HEK293T (cell line): ENCODE results near the gene PCCB.
"Not testable (repeated sequence)": the region's sequence is repeated elsewhere in the genome, so short reads cannot be mapped to it uniquely, and the experiment has no call there.

ENCODE experiments used
- CTCF ChIA-PET: fragments of 350-600 bp; formaldehyde crosslinking; extraction: SDS; loops from one replicate; lab custom pipeline; 2021; ENCODE audit warnings: antibody characterized with exemption, inconsistent platforms; lab: Yijun Ruan, JAX
- POLR2A ChIA-PET: fragments of 350-600 bp; formaldehyde crosslinking; extraction: SDS; loops from one replicate; lab custom pipeline; 2020; ENCODE audit warnings: antibody characterized with exemption, inconsistent platforms; lab: Yijun Ruan, JAX
- DNase-seq: peaks from one replicate; pipeline ENCODE4 v3.0.0; 2012; ENCODE audit warnings: mixed read lengths; ENCODE audit errors: extremely low spot score
- ARNT ChIP-seq: fragments of 450-650 bp; IDR thresholded peaks from 2 replicates; pipeline ENCODE4 v1.6.1; 2017; ENCODE audit warnings: mild to moderate bottlenecking
- BHLHE40 ChIP-seq: fragments of 450-650 bp; IDR thresholded peaks from 2 replicates; pipeline ENCODE4 v1.6.1; 2016; ENCODE audit warnings: mild to moderate bottlenecking, moderate library complexity, borderline replicate concordance
- CTBP1 ChIP-seq: fragments of 450-650 bp; IDR thresholded peaks from 2 replicates; pipeline ENCODE4 v1.6.1; 2016; ENCODE audit warnings: borderline replicate concordance
- ELF4 ChIP-seq: fragments of 450-650 bp; IDR thresholded peaks from 2 replicates; pipeline ENCODE4 v1.6.1; 2017; ENCODE audit warnings: antibody characterized with exemption
- FOXA1 ChIP-seq: fragments of 450-650 bp; IDR thresholded peaks from 2 replicates; pipeline ENCODE4 v1.6.1; 2016; ENCODE audit warnings: mild to moderate bottlenecking
- FOXK2 ChIP-seq: fragments of 450-650 bp; IDR thresholded peaks from 2 replicates; pipeline ENCODE4 v1.6.1; 2016; ENCODE audit warnings: mild to moderate bottlenecking
- FOXM1 ChIP-seq: fragments of 450-650 bp; IDR thresholded peaks from 2 replicates; pipeline ENCODE4 v1.6.1; 2017; ENCODE audit warnings: mild to moderate bottlenecking, borderline replicate concordance
- HDGF ChIP-seq: fragments of 450-650 bp; IDR thresholded peaks from 2 replicates; pipeline ENCODE4 v1.6.1; 2017; ENCODE audit warnings: antibody characterized with exemption, borderline replicate concordance
- L3MBTL2 ChIP-seq: fragments of 450-650 bp; conservative IDR thresholded peaks from 2 replicates; pipeline ENCODE4 v1.6.1; 2016; ENCODE audit warnings: mild to moderate bottlenecking
- LEF1 ChIP-seq: fragments of 450-650 bp; IDR thresholded peaks from 2 replicates; pipeline ENCODE4 v1.6.1; 2017; ENCODE audit warnings: mild to moderate bottlenecking, borderline replicate concordance
- NFRKB ChIP-seq: fragments of 450-650 bp; IDR thresholded peaks from 2 replicates; pipeline ENCODE4 v1.6.1; 2016; ENCODE audit warnings: mild to moderate bottlenecking, moderate library complexity
- SP1 ChIP-seq: fragments of 450-650 bp; IDR thresholded peaks from 2 replicates; pipeline ENCODE4 v1.6.1; 2017
- SUZ12 ChIP-seq: fragments of 450-650 bp; IDR thresholded peaks from 2 replicates; pipeline ENCODE4 v1.6.1; 2016; ENCODE audit warnings: mild to moderate bottlenecking
- TARDBP ChIP-seq: fragments of 450-650 bp; IDR thresholded peaks from 2 replicates; pipeline ENCODE4 v1.6.1; 2016
- ZNF384 ChIP-seq: fragments of 450-650 bp; IDR thresholded peaks from 2 replicates; pipeline ENCODE4 v1.6.1; 2016
- TF ChIP-seq, protein P1 (sequence below): fragments of 450-650 bp; IDR thresholded peaks from 2 replicates; pipeline ENCODE4 v1.6.1; 2016

Gene PCCB

DNA sequence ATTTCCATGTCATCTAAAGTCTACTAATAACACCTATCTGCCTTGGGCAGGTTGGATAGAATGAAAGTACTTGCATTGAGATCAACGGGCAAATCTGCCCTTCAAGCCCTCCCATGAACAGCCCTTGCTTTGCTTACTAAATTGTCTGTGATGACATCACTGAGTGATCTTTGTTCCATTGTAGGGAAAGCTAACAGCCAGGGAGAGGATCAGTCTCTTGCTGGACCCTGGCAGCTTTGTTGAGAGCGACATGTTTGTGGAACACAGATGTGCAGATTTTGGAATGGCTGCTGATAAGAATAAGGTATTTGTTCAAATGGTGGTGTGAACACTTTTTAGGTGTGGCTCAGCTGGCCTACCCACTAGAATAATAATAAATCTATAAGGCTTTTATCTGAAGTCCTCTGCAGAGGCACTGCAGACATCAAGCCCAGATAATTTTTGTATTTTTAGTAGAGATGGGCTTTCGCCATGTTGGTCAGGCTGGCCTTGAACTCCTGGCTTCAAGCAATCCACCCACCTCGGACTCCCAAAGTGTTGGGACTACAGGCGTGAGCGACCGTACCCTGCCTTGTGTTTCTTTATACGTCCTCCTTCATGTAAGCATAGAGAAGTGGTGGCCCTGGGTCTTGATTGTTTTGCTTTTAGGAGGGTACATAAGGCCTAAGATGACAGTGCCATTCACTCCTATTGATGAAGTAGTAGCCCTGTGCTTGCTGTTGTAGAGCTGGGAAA is 5.7 kb downstream of the PCCB start:
- CTCF ChIA-PET = no interaction called here
- POLR2A ChIA-PET = no interaction called here
- no peak for DNase-seq
- TF ChIP-seq CTBP1 (no peak), LEF1 (no peak), FOXA1 (no peak), HDGF (no peak), FOXM1 (no peak), SUZ12 (no peak)
- TF ChIP-seq, protein P1, sequence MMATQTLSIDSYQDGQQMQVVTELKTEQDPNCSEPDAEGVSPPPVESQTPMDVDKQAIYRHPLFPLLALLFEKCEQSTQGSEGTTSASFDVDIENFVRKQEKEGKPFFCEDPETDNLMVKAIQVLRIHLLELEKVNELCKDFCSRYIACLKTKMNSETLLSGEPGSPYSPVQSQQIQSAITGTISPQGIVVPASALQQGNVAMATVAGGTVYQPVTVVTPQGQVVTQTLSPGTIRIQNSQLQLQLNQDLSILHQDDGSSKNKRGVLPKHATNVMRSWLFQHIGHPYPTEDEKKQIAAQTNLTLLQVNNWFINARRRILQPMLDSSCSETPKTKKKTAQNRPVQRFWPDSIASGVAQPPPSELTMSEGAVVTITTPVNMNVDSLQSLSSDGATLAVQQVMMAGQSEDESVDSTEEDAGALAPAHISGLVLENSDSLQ = no peak

DNA sequence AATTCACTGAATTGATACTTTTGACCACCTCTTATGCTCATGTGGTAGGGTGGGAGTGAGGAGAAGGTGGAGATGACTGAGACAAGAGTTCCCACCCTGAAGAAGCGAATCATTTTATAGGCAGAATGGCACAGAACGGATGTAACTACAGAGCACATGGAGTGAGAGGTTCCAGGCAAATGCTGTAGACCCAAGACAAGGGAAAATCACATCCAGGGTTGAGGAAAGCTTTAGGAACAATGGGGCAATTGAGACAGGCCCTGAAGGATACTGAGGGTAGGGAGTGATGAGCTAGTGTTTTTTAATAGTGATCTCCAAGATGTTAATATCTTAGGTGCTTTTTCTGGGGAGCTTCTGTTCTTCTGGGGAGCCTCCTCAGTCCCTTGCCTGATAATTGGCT is 8.1 kb downstream of the PCCB start:
- no peak for TF ChIP-seq SUZ12
- no peak for TF ChIP-seq FOXM1
- TF ChIP-seq, protein P1 = no peak
- TF ChIP-seq BHLHE40 = no peak
- no peak for TF ChIP-seq ZNF384
- TF ChIP-seq ELF4 = no peak
- TF ChIP-seq L3MBTL2 = no peak
- TF ChIP-seq FOXA1 = no peak
- TF ChIP-seq ARNT = no peak
- TF ChIP-seq LEF1 = no peak
- TF ChIP-seq NFRKB = no peak
- TF ChIP-seq SP1 = no peak
- TF ChIP-seq TARDBP = no peak
- no peak for TF ChIP-seq CTBP1
- no peak for TF ChIP-seq FOXK2
- DNase-seq = no peak
- CTCF ChIA-PET = no interaction called here
- POLR2A ChIA-PET = no interaction called here

DNA sequence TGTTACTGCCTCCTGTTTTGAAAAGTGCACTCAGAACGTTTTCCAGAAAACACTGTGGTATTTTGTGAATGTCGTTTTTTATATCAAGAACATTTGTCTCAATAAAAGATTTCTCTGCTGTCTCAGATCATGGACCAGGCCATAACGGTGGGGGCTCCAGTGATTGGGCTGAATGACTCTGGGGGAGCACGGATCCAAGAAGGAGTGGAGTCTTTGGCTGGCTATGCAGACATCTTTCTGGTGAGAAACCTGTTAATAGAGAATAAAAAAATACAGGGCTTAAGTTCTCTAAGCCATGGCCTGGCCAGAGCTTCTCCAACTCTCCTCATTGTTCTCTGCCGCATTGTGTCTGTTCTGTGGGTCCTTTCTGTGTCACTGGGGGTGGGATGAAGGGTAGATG is 11.7 kb downstream of the PCCB start:
- TF ChIP-seq CTBP1 = no peak
- no peak for TF ChIP-seq ELF4
- no peak for TF ChIP-seq FOXM1
- no peak for TF ChIP-seq HDGF
- TF ChIP-seq, protein P1 = no peak
- TF ChIP-seq ZNF384 = no peak
- no peak for TF ChIP-seq FOXA1
- no peak for TF ChIP-seq L3MBTL2
- TF ChIP-seq SUZ12 = no peak
- TF ChIP-seq LEF1 = no peak
- CTCF ChIA-PET = no interaction called here
- POLR2A ChIA-PET = no interaction called here
- DNase-seq = no peak

DNA sequence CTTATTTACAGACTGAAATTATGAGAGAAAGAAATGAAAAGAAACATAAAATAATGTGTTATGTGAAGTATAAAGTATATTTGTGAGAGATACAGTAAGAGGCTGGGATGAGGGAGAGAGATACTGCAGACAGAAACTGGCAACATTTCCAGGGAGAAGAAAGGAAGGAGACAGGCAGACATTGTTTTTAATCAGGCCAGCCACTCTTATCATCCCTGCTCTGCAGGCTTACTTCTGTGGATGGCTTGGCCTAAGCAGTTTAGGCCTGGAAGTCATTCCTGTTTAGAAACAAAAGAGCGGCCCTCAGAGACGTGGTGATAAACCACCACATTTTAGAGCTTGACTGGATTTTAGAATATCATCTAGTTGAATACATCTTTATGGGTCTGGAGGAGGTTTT is 12.4 kb downstream of the PCCB start:
- DNase-seq = no peak
- no peak for TF ChIP-seq ARNT
- no peak for TF ChIP-seq NFRKB
- TF ChIP-seq TARDBP = no peak
- TF ChIP-seq L3MBTL2 = no peak
- TF ChIP-seq SUZ12 = no peak
- no peak for TF ChIP-seq ZNF384
- ChIA-PET CTCF (no interaction called here), POLR2A (no interaction called here)

DNA sequence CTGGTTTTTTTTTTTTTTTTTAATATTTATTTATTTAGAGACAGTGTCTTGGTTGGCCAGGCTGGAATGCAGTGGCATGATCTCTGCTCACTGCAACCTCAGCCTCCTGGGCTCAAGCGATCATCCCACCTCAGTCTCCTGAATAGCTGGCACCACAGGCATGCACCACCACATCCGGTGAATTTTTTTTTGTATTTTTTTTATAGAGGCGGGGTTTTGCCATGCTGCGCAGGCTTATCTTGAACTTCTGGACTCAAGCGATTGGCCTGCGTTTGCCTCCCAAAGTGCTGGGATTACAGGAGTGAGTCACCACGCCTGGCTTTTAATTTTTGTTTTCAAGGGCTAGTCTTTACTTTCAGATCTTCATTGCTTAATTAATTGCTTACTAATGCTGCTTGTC is 13.1 kb downstream of the PCCB start:
- TF ChIP-seq L3MBTL2 (no peak), SUZ12 (no peak)
- DNase-seq = no peak
- ChIA-PET CTCF (no interaction called here), POLR2A (no interaction called here)

DNA sequence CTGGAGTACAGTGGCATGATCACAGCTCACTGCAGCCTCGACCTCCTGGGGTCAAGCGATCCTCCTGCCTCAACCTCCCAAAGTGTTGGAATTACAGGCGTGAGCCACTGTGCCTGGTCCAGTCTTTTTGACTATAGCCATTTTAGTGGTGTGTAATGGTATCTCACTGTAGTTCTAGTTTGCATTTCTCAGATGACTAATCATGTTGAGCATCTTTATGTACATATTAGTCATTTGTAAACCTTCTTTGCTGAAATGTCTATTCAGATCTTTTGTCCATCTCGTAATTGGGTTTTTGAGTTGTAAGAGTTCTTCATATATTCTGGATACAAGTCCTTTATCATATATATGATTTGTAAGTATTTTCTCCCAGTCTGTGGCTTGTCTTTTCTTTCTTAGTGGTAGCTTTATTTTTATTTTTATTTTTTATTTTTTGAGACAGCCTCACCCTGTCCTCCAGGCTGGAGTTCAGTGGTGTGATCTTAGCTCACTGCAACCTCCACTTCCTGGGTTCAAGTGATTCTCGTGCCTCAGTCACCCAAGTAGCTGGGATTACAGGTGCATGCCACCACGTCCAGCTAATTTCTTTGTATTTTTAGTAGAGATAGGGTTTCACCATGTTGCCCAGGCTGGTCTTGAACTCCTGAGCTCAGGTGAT is 16.5 kb downstream of the PCCB start:
- CTCF ChIA-PET, DNase-seq: not testable (repeated sequence)

DNA sequence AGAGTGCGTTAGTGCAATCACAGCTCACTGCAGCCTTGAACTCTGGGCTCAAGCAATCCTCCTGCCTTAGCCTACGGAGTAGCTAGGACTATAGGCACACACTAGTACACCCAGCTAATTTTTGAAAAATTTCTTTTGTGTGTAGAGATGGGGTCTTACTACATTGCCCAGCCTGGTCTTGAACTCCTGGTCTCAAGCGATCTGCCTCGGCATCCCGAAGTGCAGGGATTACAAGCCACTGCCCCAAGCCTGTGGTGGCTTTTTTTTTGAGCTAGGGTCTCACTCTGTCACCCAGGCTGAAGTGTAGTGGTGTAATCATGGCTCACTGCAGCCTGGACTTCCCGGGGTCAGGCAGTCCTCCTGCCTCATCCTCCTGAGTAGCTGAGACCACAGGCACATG is 17.1 kb downstream of the PCCB start:
- TF ChIP-seq ARNT = no peak
- no peak for TF ChIP-seq SP1
- TF ChIP-seq HDGF = no peak
- no peak for TF ChIP-seq ZNF384
- TF ChIP-seq NFRKB = no peak
- no peak for TF ChIP-seq SUZ12
- TF ChIP-seq LEF1 = no peak
- TF ChIP-seq L3MBTL2 = no peak
- ChIA-PET CTCF (no interaction called here), POLR2A (no interaction called here)
- no peak for DNase-seq

More for the DNA sequence above, 16.5 kb downstream of the PCCB start:
- POLR2A ChIA-PET = not testable (repeated sequence)
